Fibroblast of lung (primary cell): ENCODE data around the gene KRT71. TPM values are rescaled to one million over a fixed set of nuclear protein-coding genes. Genes with fewer than 3 reads are reported as not detected.

Experiments used
- DNase-seq, 2 donors: peaks; one replicate each; pipeline versions ENCODE4 v3.0.0 to v3.0.0-alpha.2; 2010; ENCODE audit warnings: low read depth in 2 of 2
- H2AFZ ChIP-seq: 2 replicates; pipeline ENCODE4 v1.5.1; 2012; ENCODE audit warnings: low read length, control low read depth, inconsistent platforms
- H3K27ac ChIP-seq: 2 replicates; pipeline ENCODE4 v1.5.1; 2011; ENCODE audit warnings: low read length, control low read depth; ENCODE audit not compliant: insufficient read depth
- H3K27me3 ChIP-seq: 2 replicates; pipeline ENCODE4 v1.5.1; 2011; ENCODE audit warnings: mild to moderate bottlenecking, low read length; ENCODE audit not compliant: control insufficient read depth, insufficient read depth
- H3K36me3 ChIP-seq: 2 replicates; pipeline ENCODE4 v1.5.1; 2011; ENCODE audit warnings: low read length; ENCODE audit not compliant: control insufficient read depth, insufficient read depth
- H3K4me1 ChIP-seq: 2 replicates; pipeline ENCODE4 v1.5.1; 2011; ENCODE audit warnings: low read length; ENCODE audit not compliant: control insufficient read depth, insufficient read depth; ENCODE audit errors: extremely low read depth
- H3K4me2 ChIP-seq: 2 replicates; pipeline ENCODE4 v1.5.1; 2011; ENCODE audit warnings: low read length, control low read depth; ENCODE audit not compliant: insufficient read depth; ENCODE audit errors: extremely low read depth
- H3K4me3 ChIP-seq, 4 experiments: fragments of 200-600 bp in 1 of 4; sonication (generic) in 1 of 4; replicated peaks in 1 of 4; 2 replicates each; pipeline ENCODE4 v1.5.1; 2011 to 2016; ENCODE audit warnings: low read length in 4 of 4, low read depth in 3 of 4, mild to moderate bottlenecking in 3 of 4, control low read depth in 2 of 4, inconsistent platforms in 1 of 4, mixed read lengths in 1 of 4; ENCODE audit not compliant: insufficient read depth in 1 of 4; ENCODE audit errors: control extremely low read depth in 1 of 4
- H3K79me2 ChIP-seq: 2 replicates; pipeline ENCODE4 v1.5.1; 2012; ENCODE audit warnings: mild to moderate bottlenecking, low read length, inconsistent platforms; ENCODE audit not compliant: control insufficient read depth, insufficient read depth
- H3K9ac ChIP-seq: 2 replicates; pipeline ENCODE4 v1.5.1; 2011; ENCODE audit warnings: mild to moderate bottlenecking, low read length, control low read depth; ENCODE audit not compliant: insufficient read depth
- H3K9me3 ChIP-seq: 2 replicates; pipeline ENCODE4 v1.5.1; 2012; ENCODE audit warnings: low read depth, low read length; ENCODE audit not compliant: control insufficient read depth, insufficient read depth
- H4K20me1 ChIP-seq: 2 replicates; pipeline ENCODE4 v1.5.1; 2011; ENCODE audit warnings: low read length; ENCODE audit not compliant: control insufficient read depth, insufficient read depth; ENCODE audit errors: extremely low read depth
- EZH2 ChIP-seq: IDR thresholded peaks from 2 replicates; pipeline ENCODE4 v1.5.1; 2012; ENCODE audit warnings: low read length, control low read depth, mild to moderate bottlenecking; ENCODE audit errors: missing control alignments
- polyA plus RNA-seq, 2 donors: library from polyadenylated mRNA; depleted of rRNA in 1 of 2; stranded (reverse) in 1 of 2; unstranded in 1 of 2; fragments of >200 nt; gene quantifications; 2 replicates each; pipeline ENCODE4 v1.2.1, GENCODE V29; 2011 to 2012; ENCODE audit warnings: missing spikeins in 1 of 2
- total RNA-seq: library from RNA; depleted of rRNA; stranded (reverse); fragments of >200 nt; gene quantifications from 2 replicates; pipeline ENCODE4 v1.2.1, GENCODE V29; 2014
- TF ChIP-seq, protein P1 (sequence below), 2 donors: IDR thresholded peaks in 1 of 2; conservative IDR thresholded peaks in 1 of 2; 1 replicate in 1 of 2; 2 replicates in 1 of 2; pipeline ENCODE4 v1.5.1; 2011 to 2012; ENCODE audit warnings: low read length in 2 of 2, control low read depth in 1 of 2, inconsistent platforms in 1 of 2, low read depth in 1 of 2, mild to moderate bottlenecking in 1 of 2

Gene KRT71
- total and polyA plus RNA-seq, 2 donors (not counting 1 experiment from before 2014, with no cell fraction given): not detected

DNA sequence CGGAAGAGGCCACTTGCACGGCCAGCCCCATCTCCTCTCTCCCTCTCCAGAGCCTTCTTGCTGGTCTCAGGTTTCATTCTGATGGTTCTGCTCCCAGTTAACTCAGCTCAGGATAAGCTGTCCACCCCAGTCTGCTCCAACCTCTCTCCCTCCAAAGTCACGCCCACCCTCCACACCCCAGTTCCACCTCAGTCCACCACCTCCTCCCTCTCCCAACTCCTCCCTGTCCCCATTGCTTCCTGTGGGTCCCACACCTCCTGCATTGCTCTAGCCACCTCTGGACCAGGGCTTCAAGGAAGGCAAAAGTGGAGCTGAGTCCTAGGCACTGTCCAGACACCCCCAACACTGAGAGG is 13.1 kb downstream of the KRT71 start:
- H3K27ac ChIP-seq: no peak overlapping the region
- H2AFZ ChIP-seq: no peak overlapping the region
- no peaks in the 10 kb centered on the region for H3K4me1 ChIP-seq
- no peaks in the 10 kb centered on the region for H3K79me2 ChIP-seq
- no peak for TF ChIP-seq EZH2
- TF ChIP-seq, protein P1, sequence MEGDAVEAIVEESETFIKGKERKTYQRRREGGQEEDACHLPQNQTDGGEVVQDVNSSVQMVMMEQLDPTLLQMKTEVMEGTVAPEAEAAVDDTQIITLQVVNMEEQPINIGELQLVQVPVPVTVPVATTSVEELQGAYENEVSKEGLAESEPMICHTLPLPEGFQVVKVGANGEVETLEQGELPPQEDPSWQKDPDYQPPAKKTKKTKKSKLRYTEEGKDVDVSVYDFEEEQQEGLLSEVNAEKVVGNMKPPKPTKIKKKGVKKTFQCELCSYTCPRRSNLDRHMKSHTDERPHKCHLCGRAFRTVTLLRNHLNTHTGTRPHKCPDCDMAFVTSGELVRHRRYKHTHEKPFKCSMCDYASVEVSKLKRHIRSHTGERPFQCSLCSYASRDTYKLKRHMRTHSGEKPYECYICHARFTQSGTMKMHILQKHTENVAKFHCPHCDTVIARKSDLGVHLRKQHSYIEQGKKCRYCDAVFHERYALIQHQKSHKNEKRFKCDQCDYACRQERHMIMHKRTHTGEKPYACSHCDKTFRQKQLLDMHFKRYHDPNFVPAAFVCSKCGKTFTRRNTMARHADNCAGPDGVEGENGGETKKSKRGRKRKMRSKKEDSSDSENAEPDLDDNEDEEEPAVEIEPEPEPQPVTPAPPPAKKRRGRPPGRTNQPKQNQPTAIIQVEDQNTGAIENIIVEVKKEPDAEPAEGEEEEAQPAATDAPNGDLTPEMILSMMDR (conservative IDR thresholded peaks at IDR 0.05 in 1 of 2, IDR thresholded peaks at IDR 0.05 in 1 of 2; ENCODE audit: low read depth in 1 of 2, low read length in 2 of 2): no peak
- no peak overlapping the region for H3K4me2 ChIP-seq
- no peak overlapping the region for H3K9ac ChIP-seq
- DNase-seq: no peak
- H3K4me3 ChIP-seq: no peak overlapping the region
- H3K36me3 ChIP-seq: no peaks in the 10 kb centered on the region
- peaks cover 5% of the 10 kb centered on the region for H3K27me3 ChIP-seq
- H4K20me1 ChIP-seq: no peaks in the 10 kb centered on the region
- no peaks in the 10 kb centered on the region for H3K9me3 ChIP-seq

DNA sequence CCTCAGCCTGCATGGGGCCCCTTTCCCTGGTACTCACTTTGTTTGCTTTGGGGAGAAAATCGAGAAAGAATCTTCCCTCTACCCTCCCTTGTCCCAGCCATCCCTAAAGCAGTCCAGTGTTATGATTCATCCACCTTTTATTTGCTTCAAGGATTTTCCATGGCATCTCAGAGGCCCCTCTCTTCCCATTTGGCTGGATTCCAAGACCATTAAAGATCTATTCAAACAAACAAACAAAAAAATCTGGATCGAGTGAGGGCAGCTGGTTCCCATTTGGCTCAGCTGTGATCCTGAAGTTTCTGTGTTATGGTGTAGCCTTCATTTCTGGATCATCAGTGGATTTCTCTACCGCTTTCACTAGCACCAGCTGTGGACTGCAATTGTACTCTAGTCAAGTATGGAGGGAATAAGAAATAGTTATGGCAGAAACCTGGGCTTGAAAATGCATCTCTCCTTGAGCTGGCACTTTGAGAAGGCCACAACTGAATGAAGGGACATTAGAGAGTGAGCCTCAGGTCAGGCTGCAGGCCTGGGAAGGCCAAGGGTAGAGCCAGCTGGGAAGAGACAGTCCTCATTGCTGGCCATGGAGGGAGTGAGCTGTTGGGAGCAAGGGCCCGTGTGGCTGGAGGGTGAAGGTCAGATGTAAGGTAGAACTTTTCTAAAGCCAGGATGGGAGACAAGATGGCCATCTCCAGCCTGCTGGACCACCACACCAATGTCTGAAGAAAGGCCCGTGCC is 13.7 kb downstream of the KRT71 start:
- Histone ChIP-seq H4K20me1 (no peaks in the 10 kb centered on the region), H3K36me3 (no peaks in the 10 kb centered on the region), H3K4me2 (no peak overlapping the region), H3K9ac (no peak overlapping the region), H3K4me1 (no peaks in the 10 kb centered on the region), H3K79me2 (no peaks in the 10 kb centered on the region), H3K27ac (no peak overlapping the region), H3K27me3 (peaks cover 5% of the 10 kb centered on the region), H3K9me3 (no peaks in the 10 kb centered on the region), H3K4me3 (no peak overlapping the region), H2AFZ (no peak overlapping the region)
- TF ChIP-seq, protein P1 (conservative IDR thresholded peaks at IDR 0.05 in 1 of 2, IDR thresholded peaks at IDR 0.05 in 1 of 2; ENCODE audit: low read depth in 1 of 2, low read length in 2 of 2): no peak
- no peak for TF ChIP-seq EZH2
- DNase-seq: peak; percentile 52 to 56

DNA sequence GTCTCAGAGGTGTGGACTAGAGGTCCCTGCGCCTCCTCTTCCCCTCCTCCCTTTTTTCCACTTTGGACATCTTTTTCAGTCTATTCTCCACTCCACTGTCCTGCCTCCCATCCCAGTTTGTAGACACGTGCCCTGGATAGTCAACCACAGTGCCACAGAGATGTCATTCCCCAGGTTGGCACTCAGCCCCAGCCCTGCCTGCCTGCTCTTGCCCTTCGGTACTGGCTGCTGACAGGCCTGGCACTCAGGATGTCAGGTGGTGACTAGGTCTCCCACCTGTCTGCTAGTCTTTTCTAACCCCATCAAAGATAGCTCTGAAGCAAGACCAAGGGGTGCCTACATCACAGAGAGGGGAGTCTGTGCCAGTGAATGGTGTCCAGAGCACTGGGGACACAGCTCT is 15.8 kb downstream of the KRT71 start:
- DNase-seq: no peak
- Histone ChIP-seq H3K36me3 (no peaks in the 10 kb centered on the region), H3K27ac (no peak overlapping the region), H3K4me1 (no peaks in the 10 kb centered on the region), H4K20me1 (no peaks in the 10 kb centered on the region), H3K4me2 (no peak overlapping the region), H3K9me3 (no peaks in the 10 kb centered on the region), H3K4me3 (no peak overlapping the region), H3K9ac (no peak overlapping the region), H2AFZ (no peak overlapping the region), H3K79me2 (no peaks in the 10 kb centered on the region), H3K27me3 (no peaks in the 10 kb centered on the region)
- no peak for TF ChIP-seq EZH2
- TF ChIP-seq, protein P1 (conservative IDR thresholded peaks at IDR 0.05 in 1 of 2, IDR thresholded peaks at IDR 0.05 in 1 of 2; ENCODE audit: low read depth in 1 of 2, low read length in 2 of 2): no peak
